GM19467 (cell line): ENCODE data around the gene SUPT3H.

ENCODE experiments used
- ATAC-seq: cut with Tn5 transposase; IDR thresholded peaks from one replicate; pipeline ENCODE4 v1.9.1; 2021; ENCODE audit warnings: mild to moderate bottlenecking, moderate library complexity; ENCODE audit not compliant: unreplicated experiment

The SUPT3H gene

DNA sequence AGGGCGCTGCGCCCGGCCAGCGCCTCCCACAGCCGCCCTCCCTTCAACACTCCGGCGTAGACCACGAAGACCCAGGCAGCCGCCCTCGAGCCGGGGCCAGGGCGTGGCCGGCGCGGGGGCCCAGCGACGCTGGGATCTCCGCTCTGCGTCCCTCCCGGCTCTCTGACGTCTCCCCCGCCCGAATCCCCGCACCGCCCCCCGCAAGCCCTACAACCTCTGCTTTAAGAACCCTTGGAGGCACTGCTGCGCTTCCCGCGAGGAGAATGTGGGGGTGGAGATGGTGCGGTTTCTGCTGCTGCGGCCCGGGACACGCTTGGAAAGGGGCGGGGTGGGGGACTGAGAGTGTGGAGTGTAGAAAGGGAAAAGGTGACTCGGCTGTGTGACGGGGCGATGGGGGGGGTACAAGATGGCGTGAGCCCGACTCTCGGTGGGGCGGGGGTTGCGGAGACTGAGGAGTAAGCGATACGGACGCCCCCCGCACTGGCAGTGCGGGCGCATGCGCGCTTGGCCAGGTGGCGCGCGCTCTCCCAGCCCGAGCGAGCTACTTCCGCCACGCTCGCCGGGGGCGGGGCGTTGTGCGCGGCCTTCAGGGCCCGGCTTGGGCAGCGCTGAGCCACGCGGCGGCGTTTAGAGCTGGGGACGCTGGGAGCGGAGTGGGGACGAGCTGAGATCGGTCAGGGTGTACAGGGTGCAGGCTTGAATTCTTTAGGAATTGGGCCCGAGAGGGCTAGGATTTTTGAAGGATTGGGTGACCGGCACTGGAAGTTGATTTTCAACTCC is at the start of gene SUPT3H:
Gene SUPT3H (minus strand): TSS at position 381 of the 780 bp plus-strand sequence.
- ATAC-seq = peak; percentile 96

DNA sequence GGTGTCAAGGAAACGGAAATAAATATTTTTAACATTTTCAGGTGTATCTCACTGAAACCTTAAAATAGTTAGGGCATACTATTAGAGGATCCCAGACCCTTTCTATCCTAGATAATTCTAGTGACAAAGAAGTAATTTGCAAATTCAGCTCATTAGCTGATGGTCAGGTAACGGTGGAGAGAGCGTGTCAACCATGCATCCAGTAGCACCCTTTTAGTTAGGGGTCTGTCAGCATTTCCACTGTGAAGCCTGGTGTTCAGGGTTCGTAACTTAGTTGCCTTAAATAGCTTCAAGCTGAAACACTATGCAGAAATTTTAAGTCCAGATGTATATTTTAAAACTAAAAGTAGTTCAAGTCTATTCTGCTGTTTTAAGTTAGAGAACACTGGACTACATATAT is 48.5 kb upstream of the SUPT3H start:
- no peak for ATAC-seq

GRCh38 chr6:45424451-45424861 is 46.7 kb upstream of the SUPT3H start:
- no peak for ATAC-seq

- ATAC-seq = no peak
Observed at GRCh38 chr6:45423824-45424450, 46.2 kb upstream of the SUPT3H start.

DNA sequence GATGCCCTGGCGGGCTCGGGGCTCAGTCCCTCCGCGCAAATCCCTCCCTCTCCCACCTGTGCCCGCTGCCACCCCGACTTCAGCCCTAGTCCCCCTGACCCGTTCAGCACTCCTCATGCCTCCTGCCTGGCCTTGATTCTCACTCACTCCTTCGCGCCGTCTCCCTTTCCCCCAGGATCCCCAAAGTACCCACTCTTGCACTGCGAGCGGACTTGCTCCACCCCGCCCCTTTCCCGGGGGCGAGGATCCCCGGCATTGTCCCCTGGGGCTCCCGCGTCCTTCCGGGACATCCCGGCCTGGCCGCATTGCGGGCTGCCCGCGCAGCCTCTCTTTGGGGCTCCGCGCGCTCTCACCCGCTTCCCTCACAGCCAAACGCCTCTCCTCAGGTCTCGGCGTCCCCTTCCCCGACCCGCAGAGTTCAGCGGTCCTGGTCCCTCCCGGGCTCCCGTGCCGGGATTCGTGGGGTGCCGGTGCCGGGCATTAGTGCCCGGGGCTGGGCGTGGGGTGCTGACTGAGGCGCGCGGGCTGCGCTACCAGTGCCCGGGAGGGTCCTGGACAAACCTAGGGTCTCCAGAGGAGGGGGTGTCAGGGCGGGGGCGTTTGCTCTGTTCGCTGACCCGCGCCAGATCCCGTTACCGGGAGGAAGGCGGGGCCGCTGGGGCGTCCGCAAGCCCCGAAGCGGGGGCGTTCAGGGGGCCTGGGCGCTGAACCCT is 45.5 kb upstream of the SUPT3H start:
- no peak for ATAC-seq

- no peak for ATAC-seq
Observed at GRCh38 chr6:45422503-45423110, 44.9 kb upstream of the SUPT3H start.

DNA sequence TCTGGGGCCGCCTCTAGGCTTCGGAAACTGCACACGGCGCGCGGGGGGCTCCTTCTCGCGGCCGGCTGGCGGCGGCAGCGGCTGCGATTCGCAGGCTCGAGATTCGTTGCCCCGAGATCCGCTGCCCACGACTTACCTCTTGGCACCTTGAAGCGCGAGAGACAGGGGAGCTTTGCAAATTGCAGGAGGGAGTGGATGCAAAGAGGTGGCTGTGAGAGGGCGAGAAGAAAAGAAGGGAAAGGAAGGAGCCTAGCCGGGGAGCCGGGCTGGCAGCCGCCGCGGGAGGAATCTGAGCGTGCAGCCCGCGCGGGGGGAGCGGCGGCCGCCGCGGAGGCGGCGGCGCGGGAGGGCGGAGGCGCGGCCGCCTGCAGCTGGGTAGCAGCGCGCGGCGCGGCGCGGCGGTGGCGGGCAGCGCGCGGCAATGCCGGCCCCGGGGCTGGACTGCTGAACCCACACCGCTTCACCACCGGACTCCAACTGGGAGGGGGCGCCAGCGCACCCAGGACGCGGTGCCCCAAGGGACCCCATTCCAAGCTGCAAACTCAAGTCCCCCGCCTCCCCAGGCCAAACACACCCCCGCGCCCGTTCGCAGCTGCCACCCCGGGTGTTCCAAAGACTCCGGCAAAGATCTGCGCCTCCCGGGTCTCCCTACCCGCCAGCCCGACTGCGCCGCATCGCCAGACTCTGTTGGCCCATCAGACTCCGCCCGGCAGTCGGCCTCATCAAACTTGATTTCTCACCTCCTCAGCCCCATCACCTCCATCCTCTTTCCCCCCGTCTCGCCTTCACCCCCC is 44.2 kb upstream of the SUPT3H start:
- no peak for ATAC-seq

DNA sequence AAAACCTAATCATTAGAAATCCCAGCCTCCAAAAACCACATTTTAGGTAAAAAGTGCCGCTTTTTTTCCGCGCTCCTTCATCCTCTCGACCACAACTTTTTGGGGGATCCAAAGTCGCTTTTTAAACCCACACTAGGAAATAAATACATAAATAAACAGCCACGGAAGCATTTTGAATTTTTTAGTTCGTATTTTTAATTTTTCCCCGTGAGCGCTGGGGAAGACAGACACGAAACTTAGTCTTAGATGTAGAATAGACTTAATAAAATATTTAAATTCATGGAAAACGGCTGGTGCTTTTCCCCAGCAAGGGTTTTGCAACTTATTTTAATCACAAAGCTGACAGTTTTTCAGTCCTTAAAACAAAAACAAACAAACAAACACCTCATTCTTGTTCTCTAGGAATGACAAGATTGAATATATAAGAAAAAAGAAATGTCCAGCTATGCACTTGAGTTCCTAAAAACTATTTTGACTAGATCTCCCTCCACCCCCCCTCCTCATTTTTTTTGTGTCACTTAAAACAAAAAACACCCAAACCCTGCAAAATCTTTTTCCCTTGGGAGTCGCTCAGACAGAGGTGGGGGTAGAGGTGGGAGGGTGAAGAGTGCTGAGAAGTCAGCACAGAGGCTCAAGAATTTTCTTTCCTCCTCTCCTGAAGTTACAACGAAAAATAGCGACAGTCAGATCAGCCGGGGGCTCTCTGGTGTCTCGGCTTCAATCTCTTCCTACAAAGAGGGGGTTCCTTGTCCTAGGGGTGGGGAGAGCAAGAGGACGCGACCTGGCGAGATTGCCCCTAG is 43.4 kb upstream of the SUPT3H start:
- ATAC-seq = no peak

GRCh38 chr6:45420083-45420908 is 42.6 kb upstream of the SUPT3H start:
- no peak for ATAC-seq

DNA sequence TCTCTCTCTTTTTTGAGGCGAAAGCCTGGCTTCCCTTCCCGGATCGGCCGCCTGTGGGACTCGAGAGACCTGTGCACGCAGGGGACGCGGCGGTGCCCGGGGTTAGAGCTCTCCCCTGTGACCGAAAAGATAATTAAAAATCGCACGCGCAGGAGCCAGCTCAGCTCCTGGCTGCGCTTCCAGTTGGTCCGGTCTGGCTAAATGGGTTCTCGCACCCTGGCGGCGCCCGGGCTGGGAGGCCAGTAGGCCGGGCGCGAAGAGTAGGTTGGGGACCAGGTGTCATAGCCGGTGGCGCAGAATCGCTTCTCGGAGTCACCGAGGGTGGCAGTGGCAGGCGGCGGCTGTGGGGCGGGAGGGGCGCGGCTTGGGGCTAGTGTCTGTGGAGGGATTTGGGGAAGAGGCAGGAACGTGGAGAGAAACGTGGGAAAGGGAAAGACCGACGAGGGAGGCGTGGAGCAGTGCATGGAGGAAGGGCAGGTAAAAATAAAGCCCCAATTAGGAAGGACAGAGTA is 41.9 kb upstream of the SUPT3H start:
- no peak for ATAC-seq

GRCh38 chr6:45417436-45417835 is 39.7 kb upstream of the SUPT3H start:
- no peak for ATAC-seq

GRCh38 chr6:45416700-45417099 is 39.0 kb upstream of the SUPT3H start:
- ATAC-seq = no peak

- no peak for ATAC-seq
Observed at GRCh38 chr6:45415788-45416518, 38.2 kb upstream of the SUPT3H start.

DNA sequence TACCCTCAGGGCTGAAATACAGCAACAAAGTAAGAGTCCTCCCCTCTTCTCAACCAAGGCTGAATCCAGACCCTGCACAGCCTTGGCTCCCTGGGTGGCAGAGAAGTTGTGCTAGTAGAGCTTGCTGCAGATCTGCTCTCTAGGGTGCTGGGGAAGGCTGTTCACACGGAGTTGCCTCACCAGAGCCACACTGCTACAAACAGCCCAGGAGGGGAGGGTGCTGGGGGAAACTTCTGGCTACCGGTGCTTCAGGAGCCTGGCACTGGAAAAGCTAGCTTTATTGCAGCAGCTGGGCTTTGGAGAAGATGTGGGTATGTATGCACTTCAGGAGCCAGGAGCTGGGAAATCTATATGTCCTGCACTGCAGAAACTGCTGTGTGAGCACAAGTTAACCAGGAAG is 37.6 kb upstream of the SUPT3H start:
- no peak for ATAC-seq

DNA sequence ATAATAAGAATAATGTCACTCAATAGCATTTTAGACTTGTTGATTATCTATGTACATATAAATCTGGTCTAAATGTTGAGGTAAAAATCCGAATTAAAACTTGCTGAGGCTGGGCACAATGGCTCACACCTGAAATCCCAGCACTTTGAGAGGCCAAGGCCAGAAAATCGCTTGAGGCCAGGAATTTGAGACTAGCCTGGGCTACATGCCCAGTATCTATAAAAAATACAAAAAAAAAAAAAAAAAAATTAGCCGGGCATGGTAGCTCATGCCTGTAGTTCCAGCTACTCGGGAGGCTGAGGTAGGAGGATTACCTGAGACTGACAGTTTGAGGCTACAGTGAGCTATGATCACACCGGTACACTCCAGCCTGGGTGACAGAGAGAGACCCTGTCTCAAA is 34.2 kb upstream of the SUPT3H start:
- no peak for ATAC-seq

DNA sequence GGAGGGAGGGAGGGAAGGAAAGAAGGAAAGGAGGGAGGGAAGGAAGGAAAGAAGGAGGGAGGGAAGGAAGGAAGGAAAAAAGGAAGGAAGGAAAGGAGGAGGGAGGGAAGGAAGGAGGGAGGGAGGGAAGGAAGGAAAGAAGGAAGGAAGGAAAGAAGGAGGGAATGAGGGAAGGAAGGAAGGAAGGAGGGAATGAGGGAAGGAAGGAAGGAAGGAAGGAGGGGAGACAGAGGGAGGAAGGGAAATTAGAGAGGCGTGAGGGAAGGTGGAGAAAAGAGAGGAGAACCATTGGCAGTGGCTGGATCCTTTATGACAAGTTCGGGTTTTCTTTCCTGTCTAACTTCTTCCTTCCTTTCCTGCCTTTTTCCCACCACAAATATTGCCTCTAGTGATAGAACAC is 22.3 kb upstream of the SUPT3H start:
- ATAC-seq = no peak

DNA sequence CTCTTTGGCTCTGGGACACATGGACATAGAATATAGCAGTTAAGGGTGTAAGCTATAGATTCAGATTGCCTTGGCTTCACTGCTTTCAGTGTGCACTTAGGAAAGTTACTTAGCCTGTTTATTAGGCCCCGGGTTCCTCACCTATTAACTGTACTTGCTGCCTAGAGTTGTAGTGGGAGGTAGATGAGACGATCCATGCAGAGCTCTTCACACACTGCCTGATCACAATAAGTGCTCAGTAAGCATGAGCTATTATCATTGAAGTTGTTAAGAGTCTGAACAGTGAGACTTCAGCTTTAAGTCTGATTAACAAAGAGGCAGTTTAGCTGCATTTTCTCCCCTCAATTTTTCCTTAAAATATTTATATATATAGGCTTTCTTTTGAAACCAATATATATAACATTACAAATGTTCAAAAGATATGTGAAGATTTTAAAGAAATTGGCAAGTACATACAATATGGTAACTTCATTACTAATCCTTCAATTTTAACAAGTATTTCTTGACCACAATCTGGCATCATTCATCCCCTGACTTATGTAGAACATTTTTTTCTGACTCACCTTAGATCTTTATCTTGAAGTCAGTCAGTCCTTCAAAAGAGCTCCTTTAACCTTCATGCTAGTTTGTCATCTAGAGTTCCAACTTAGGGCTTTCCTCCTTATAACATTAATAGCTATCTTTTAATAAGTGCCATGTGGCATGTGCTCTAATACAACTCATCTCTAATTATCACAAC is 20.5 kb upstream of the SUPT3H start:
- ATAC-seq = no peak
